K562 (cell line): ENCODE measurements around the gene EIF5B.
"Not testable (repeated sequence)": the region's sequence is repeated elsewhere in the genome, so short reads cannot be mapped to it uniquely, and the experiment has no call there.

ENCODE experiments used
- HDAC1 ChIP-seq, 2 experiments: fragments of 450-650 bp; IDR thresholded peaks; 2 replicates each; pipeline ENCODE4 v1.6.1; 2016 to 2017; ENCODE audit warnings: inconsistent platforms in 1 of 2, mild to moderate bottlenecking in 1 of 2, moderate library complexity in 1 of 2
- HDGF ChIP-seq: fragments of 450-650 bp; IDR thresholded peaks from 2 replicates; pipeline ENCODE4 v1.6.1; 2016
- KHSRP ChIP-seq: fragments of 450-650 bp; IDR thresholded peaks from 2 replicates; pipeline ENCODE4 v1.6.1; 2017
- TCF15 ChIP-seq: fragments of 250-450 bp; sonication (Bioruptor Pico); IDR thresholded peaks from 2 replicates; pipeline ENCODE4 v1.8.0; 2022; ENCODE audit warnings: moderate library complexity, mild to moderate bottlenecking, inconsistent platforms
- TFAM ChIP-seq: fragments of 250-450 bp; sonication (Bioruptor Pico); conservative IDR thresholded peaks from 2 replicates; pipeline ENCODE4 v1.5.0; 2021; ENCODE audit warnings: mild to moderate bottlenecking, moderate library complexity
- U2AF1 ChIP-seq: fragments of 200-400 bp; formaldehyde crosslinking; optimal IDR thresholded peaks from 2 replicates; pipeline ENCODE3; 2017; ENCODE audit warnings: mild to moderate bottlenecking, low read depth, low read length, moderate library complexity
- ZBED1 ChIP-seq: IDR thresholded peaks from 2 replicates; pipeline ENCODE4 v1.6.1; 2014
- ZNF740 ChIP-seq, 3 experiments: fragments of 200-800 bp in 1 of 3; sonication (Bioruptor generic) in 1 of 3; sonication (generic) in 1 of 3; formaldehyde crosslinking in 1 of 3; IDR thresholded peaks; 2 replicates each; pipeline versions ENCODE4 v1.6.1 to v1.8.0; 2016 to 2022; ENCODE audit warnings: mild to moderate bottlenecking in 2 of 3, missing compliant biosample characterization in 2 of 3, missing genetic modification characterization in 2 of 3, missing genetic modification reagents in 1 of 3

- TF ChIP-seq HDGF; TCF15; HDAC1 (IDR thresholded peaks at IDR 0.05); KHSRP; ZBED1; U2AF1; TFAM (CRISPR knock-in tag); ZNF740 (CRISPR knock-in tag; IDR thresholded peaks at IDR 0.05); ZNF740 (tag; IDR thresholded peaks at IDR 0.05): not testable (repeated sequence)
Measured at GRCh38 chr2:99368854-99369253, 31.7 kb downstream of the EIF5B start.
